ENCODE results near the gene DPF3.

DPF3 gene

GRCh38 chr14:72611506-72611905 lies 282.4 kb downstream of the DPF3 start:
- Histone ChIP-seq H3K4me3 (ENCODE audit: insufficient read depth, low read depth, low read length) (no peak overlapping the region), H3K27ac (ENCODE audit: insufficient read depth, low read depth, low read length, poor library complexity, severe bottlenecking) (no peak overlapping the region), H3K27me3 (ENCODE audit: control insufficient read depth, insufficient read depth, low read length, poor library complexity, severe bottlenecking) (no peaks in the 10 kb centered on the region), H3K9me3 (ENCODE audit: control insufficient read depth, low read length) (no peaks in the 10 kb centered on the region), H3K36me3 (ENCODE audit: control insufficient read depth, insufficient read depth, low read length) (no peaks in the 10 kb centered on the region), H3K4me1 (ENCODE audit: control insufficient read depth, insufficient read depth, low read length) (no peaks in the 10 kb centered on the region)
- WGBS, 2 experiments, result 92 to 94% methylated on average over 4 of the region's 4 CpGs

GRCh38 chr14:72610831-72611200 lies 283.1 kb downstream of the DPF3 start:
- Histone ChIP-seq H3K9me3 (ENCODE audit: control insufficient read depth, low read length) (no peaks in the 10 kb centered on the region), H3K36me3 (ENCODE audit: control insufficient read depth, insufficient read depth, low read length) (no peaks in the 10 kb centered on the region), H3K4me1 (ENCODE audit: control insufficient read depth, insufficient read depth, low read length) (no peaks in the 10 kb centered on the region), H3K27me3 (ENCODE audit: control insufficient read depth, insufficient read depth, low read length, poor library complexity, severe bottlenecking) (no peaks in the 10 kb centered on the region), H3K27ac (ENCODE audit: insufficient read depth, low read depth, low read length, poor library complexity, severe bottlenecking) (no peak overlapping the region), H3K4me3 (ENCODE audit: insufficient read depth, low read depth, low read length) (no peak overlapping the region)
- WGBS, 2 experiments, result 88 to 98% methylated on average over 2 of the region's 2 CpGs

- Histone ChIP-seq H3K4me1 (ENCODE audit: control insufficient read depth, insufficient read depth, low read length) (no peaks in the 10 kb centered on the region), H3K36me3 (ENCODE audit: control insufficient read depth, insufficient read depth, low read length) (no peaks in the 10 kb centered on the region), H3K27ac (ENCODE audit: insufficient read depth, low read depth, low read length, poor library complexity, severe bottlenecking) (no peak overlapping the region), H3K4me3 (ENCODE audit: insufficient read depth, low read depth, low read length) (no peak overlapping the region), H3K9me3 (ENCODE audit: control insufficient read depth, low read length) (no peaks in the 10 kb centered on the region), H3K27me3 (ENCODE audit: control insufficient read depth, insufficient read depth, low read length, poor library complexity, severe bottlenecking) (no peaks in the 10 kb centered on the region)
- 94% methylated on average over 12 of the region's 12 CpGs for WGBS, 2 experiments
These were observed 283.6 kb downstream of the DPF3 start for GRCh38 chr14:72610096-72610830.

GRCh38 chr14:72609205-72609916 lies 284.5 kb downstream of the DPF3 start:
- Histone ChIP-seq H3K4me1 (ENCODE audit: control insufficient read depth, insufficient read depth, low read length) (no peaks in the 10 kb centered on the region), H3K4me3 (ENCODE audit: insufficient read depth, low read depth, low read length) (no peak overlapping the region), H3K27ac (ENCODE audit: insufficient read depth, low read depth, low read length, poor library complexity, severe bottlenecking) (no peak overlapping the region), H3K9me3 (ENCODE audit: control insufficient read depth, low read length) (no peaks in the 10 kb centered on the region), H3K27me3 (ENCODE audit: control insufficient read depth, insufficient read depth, low read length, poor library complexity, severe bottlenecking) (no peaks in the 10 kb centered on the region), H3K36me3 (ENCODE audit: control insufficient read depth, insufficient read depth, low read length) (no peaks in the 10 kb centered on the region)
- 95 to 96% methylated on average over 12 of the region's 12 CpGs for WGBS, 2 experiments

DNA sequence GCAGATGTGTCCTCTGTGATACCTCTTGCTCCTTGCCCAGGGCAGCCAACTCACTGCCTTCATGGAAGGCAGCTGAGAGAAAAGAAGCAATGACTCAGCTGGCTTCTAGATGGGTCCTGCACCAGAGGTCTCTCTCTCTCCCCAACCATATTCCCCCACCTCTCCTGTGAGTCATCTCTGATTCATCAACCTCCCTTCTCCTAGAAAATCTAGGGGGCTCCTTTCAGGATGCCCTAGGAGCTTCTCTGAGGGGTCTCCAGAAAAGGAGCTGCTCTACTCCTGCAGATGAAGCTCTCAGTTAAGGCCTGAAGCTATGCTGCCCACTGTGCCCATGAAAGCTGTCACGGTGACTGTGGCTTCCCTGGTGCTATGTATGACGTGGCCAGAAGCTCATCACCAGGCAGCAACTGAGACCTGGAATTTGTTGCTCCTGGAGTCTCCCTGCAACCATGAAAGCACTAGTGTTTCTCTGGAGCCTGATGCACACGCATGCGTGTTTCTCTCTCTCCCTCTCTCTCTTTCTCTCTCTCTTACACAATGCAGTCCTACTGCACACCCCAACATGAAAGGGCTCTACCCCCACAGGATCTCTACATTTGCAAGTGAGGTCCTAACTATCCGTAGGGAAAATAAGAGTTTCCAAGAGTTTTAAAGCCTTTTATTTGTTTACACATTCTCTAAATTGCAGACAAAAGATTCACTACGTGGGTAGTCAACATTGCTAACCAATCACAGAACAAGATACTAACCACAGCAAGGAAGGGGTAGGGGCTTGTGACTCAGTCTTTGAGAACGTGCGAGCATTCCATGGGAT lies 285.3 kb downstream of the DPF3 start:
- no peak overlapping the region for H3K4me3 ChIP-seq (ENCODE audit: insufficient read depth, low read depth, low read length)
- no peak overlapping the region for H3K27ac ChIP-seq (ENCODE audit: insufficient read depth, low read depth, low read length, poor library complexity, severe bottlenecking)
- 89% methylated on average over 8 of the region's 8 CpGs for WGBS, 2 experiments
- H3K4me1 ChIP-seq (ENCODE audit: control insufficient read depth, insufficient read depth, low read length), result no peaks in the 10 kb centered on the region
- no peaks in the 10 kb centered on the region for H3K9me3 ChIP-seq (ENCODE audit: control insufficient read depth, low read length)
- no peaks in the 10 kb centered on the region for H3K27me3 ChIP-seq (ENCODE audit: control insufficient read depth, insufficient read depth, low read length, poor library complexity, severe bottlenecking)
- no peaks in the 10 kb centered on the region for H3K36me3 ChIP-seq (ENCODE audit: control insufficient read depth, insufficient read depth, low read length)

- H3K27ac ChIP-seq (ENCODE audit: insufficient read depth, low read depth, low read length, poor library complexity, severe bottlenecking), result no peak overlapping the region
- no peaks in the 10 kb centered on the region for H3K9me3 ChIP-seq (ENCODE audit: control insufficient read depth, low read length)
- H3K4me3 ChIP-seq (ENCODE audit: insufficient read depth, low read depth, low read length), result no peak overlapping the region
- no peaks in the 10 kb centered on the region for H3K36me3 ChIP-seq (ENCODE audit: control insufficient read depth, insufficient read depth, low read length)
- H3K27me3 ChIP-seq (ENCODE audit: control insufficient read depth, insufficient read depth, low read length, poor library complexity, severe bottlenecking), result no peaks in the 10 kb centered on the region
- no peaks in the 10 kb centered on the region for H3K4me1 ChIP-seq (ENCODE audit: control insufficient read depth, insufficient read depth, low read length)
- 92 to 95% methylated on average over 12 of the region's 12 CpGs for WGBS, 2 experiments
These were observed 286.3 kb downstream of the DPF3 start for GRCh38 chr14:72607386-72608130.

DNA sequence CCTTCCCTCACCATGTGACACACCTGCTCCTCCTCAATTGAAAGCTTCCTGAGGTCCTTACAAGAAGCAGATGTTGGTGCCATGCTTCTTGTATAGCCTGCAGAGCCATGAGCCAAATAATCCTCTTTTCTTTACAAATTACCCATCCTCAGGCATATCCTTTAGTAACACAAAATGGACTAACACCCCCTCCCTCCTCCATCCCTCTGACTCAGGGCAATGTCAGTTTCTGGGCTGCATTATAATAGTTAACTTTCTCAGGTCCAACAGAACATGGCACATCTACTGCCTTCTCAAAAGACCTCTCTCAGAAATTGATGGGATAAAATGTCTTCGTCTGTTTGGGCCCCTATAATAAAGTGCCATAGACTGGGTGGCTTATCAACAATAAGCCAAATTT lies 287.0 kb downstream of the DPF3 start:
- H3K27me3 ChIP-seq (ENCODE audit: control insufficient read depth, insufficient read depth, low read length, poor library complexity, severe bottlenecking), result no peaks in the 10 kb centered on the region
- 92 to 100% methylated on average over 1 of the region's 1 CpG for WGBS, 2 experiments

GRCh38 chr14:72605921-72606220 lies 288.0 kb downstream of the DPF3 start:
- H3K27ac ChIP-seq (ENCODE audit: insufficient read depth, low read depth, low read length, poor library complexity, severe bottlenecking), result no peak overlapping the region
- no peak overlapping the region for H3K4me3 ChIP-seq (ENCODE audit: insufficient read depth, low read depth, low read length)
- 92 to 94% methylated on average over 3 of the region's 3 CpGs for WGBS, 2 experiments
- no peaks in the 10 kb centered on the region for H3K27me3 ChIP-seq (ENCODE audit: control insufficient read depth, insufficient read depth, low read length, poor library complexity, severe bottlenecking)
- no peaks in the 10 kb centered on the region for H3K36me3 ChIP-seq (ENCODE audit: control insufficient read depth, insufficient read depth, low read length)
- H3K4me1 ChIP-seq (ENCODE audit: control insufficient read depth, insufficient read depth, low read length), result no peaks in the 10 kb centered on the region
- H3K9me3 ChIP-seq (ENCODE audit: control insufficient read depth, low read length), result no peaks in the 10 kb centered on the region

More for the DNA sequence above, 287.0 kb downstream of the DPF3 start:
- H3K4me3 ChIP-seq (ENCODE audit: insufficient read depth, low read depth, low read length), result no peak overlapping the region
- no peak overlapping the region for H3K27ac ChIP-seq (ENCODE audit: insufficient read depth, low read depth, low read length, poor library complexity, severe bottlenecking)
- H3K9me3 ChIP-seq (ENCODE audit: control insufficient read depth, low read length), result no peaks in the 10 kb centered on the region
- no peaks in the 10 kb centered on the region for H3K4me1 ChIP-seq (ENCODE audit: control insufficient read depth, insufficient read depth, low read length)
- no peaks in the 10 kb centered on the region for H3K36me3 ChIP-seq (ENCODE audit: control insufficient read depth, insufficient read depth, low read length)

GRCh38 chr14:72605096-72605920 lies 288.6 kb downstream of the DPF3 start:
- H3K27ac ChIP-seq (ENCODE audit: insufficient read depth, low read depth, low read length, poor library complexity, severe bottlenecking), result no peak overlapping the region
- H3K9me3 ChIP-seq (ENCODE audit: control insufficient read depth, low read length), result no peaks in the 10 kb centered on the region
- WGBS, 2 experiments, result 91 to 92% methylated on average over 18 of the region's 18 CpGs
- no peaks in the 10 kb centered on the region for H3K36me3 ChIP-seq (ENCODE audit: control insufficient read depth, insufficient read depth, low read length)
- no peak overlapping the region for H3K4me3 ChIP-seq (ENCODE audit: insufficient read depth, low read depth, low read length)
- H3K27me3 ChIP-seq (ENCODE audit: control insufficient read depth, insufficient read depth, low read length, poor library complexity, severe bottlenecking), result no peaks in the 10 kb centered on the region
- H3K4me1 ChIP-seq (ENCODE audit: control insufficient read depth, insufficient read depth, low read length), result peaks cover 4% of the 10 kb centered on the region

Measured in ectodermal cell (in vitro differentiated cells).